ENCODE data around the gene RBMS3.

- TF ChIP-seq CREB1 (CRISPR knock-in tag; IDR thresholded peaks at IDR 0.05; ENCODE audit: low read depth) (no peak), CTCF (conservative IDR thresholded peaks at IDR 0.05; ENCODE audit: low read depth in 2 of 2) (no peak), EZH2 (IDR thresholded peaks at IDR 0.05; ENCODE audit: low read depth, unreplicated experiment) (no peak), POLR2AphosphoS5 (IDR thresholded peaks at IDR 0.05; ENCODE audit: low read depth) (no peak), JUNB (IDR thresholded peaks at IDR 0.05; ENCODE audit: unreplicated experiment) (no peak), EZH2phosphoT487 (IDR thresholded peaks at IDR 0.05; ENCODE audit: unreplicated experiment) (no peak), NANOG (IDR thresholded peaks at IDR 0.05; ENCODE audit: borderline replicate concordance) (no peak), REST (IDR thresholded peaks at IDR 0.05; ENCODE audit: unreplicated experiment) (no peak), STAT1 (IDR thresholded peaks at IDR 0.05; ENCODE audit: unreplicated experiment) (no peak), ETS1 (IDR thresholded peaks at IDR 0.05) (no peak), ZNF114 (CRISPR knock-in tag; IDR thresholded peaks at IDR 0.05) (no peak)
Observed at GRCh38 chr3:29577250-29577649, 296.4 kb downstream of the RBMS3 start.
